CD4-positive, alpha-beta T cell treated with Interleukin-4 for 1 hour (primary cell): ENCODE results near the gene PMEL.
"Not testable (repeated sequence)": the region's sequence is repeated elsewhere in the genome, so short reads cannot be mapped to it uniquely, and the experiment has no call there.

Experiments used
- DNase-seq, 2 donors: peaks; one replicate each; pipeline ENCODE4 v3.0.0-alpha.2; 2020 to 2022

The PMEL gene

GRCh38 chr12:55965941-55966407 is at the start of gene PMEL:
PMEL (minus strand) TSS chr12:55966042; CDS start chr12:55966011, 31 bp downstream.
- no peak for DNase-seq

GRCh38 chr12:56014205-56014604 is 48.4 kb upstream of the PMEL start:
- DNase-seq = no peak

- DNase-seq = no peak
Observed at GRCh38 chr12:56013482-56013881, 47.6 kb upstream of the PMEL start.

- DNase-seq = no peak
Observed at GRCh38 chr12:56011509-56012090, 45.8 kb upstream of the PMEL start.

- no peak for DNase-seq
Observed at GRCh38 chr12:56010111-56010570, 44.3 kb upstream of the PMEL start.

GRCh38 chr12:56007564-56008559 is 42.0 kb upstream of the PMEL start:
- peak; percentile 48 to 72 for DNase-seq

- no peak for DNase-seq
Observed at GRCh38 chr12:56004211-56004610, 38.4 kb upstream of the PMEL start.

- DNase-seq = not testable (repeated sequence)
Observed at GRCh38 chr12:56003376-56003775, 37.5 kb upstream of the PMEL start.

- DNase-seq = no peak
Observed at GRCh38 chr12:56001487-56002100, 35.8 kb upstream of the PMEL start.

GRCh38 chr12:55999999-56000540 is 34.2 kb upstream of the PMEL start:
- DNase-seq = not testable (repeated sequence)

GRCh38 chr12:55999522-55999921 is 33.7 kb upstream of the PMEL start:
- not testable (repeated sequence) for DNase-seq

- DNase-seq = no peak
Observed at GRCh38 chr12:55997535-55997859, 31.7 kb upstream of the PMEL start.

GRCh38 chr12:55996715-55997534 is 31.1 kb upstream of the PMEL start, which contains the start of gene SUOX:
SUOX (plus strand) TSS chr12:55997276; CDS start chr12:56002222, 4,946 bp downstream.
- peak; percentile 48 to 84 for DNase-seq

GRCh38 chr12:55996201-55996714 is 30.4 kb upstream of the PMEL start:
- DNase-seq = peak; percentile 74 to 83

- no peak for DNase-seq
Observed at GRCh38 chr12:55995366-55995765, 29.5 kb upstream of the PMEL start.

GRCh38 chr12:55993230-55993853 is 27.5 kb upstream of the PMEL start:
- no peak for DNase-seq

GRCh38 chr12:55991110-55991509 is 25.3 kb upstream of the PMEL start:
- no peak for DNase-seq

GRCh38 chr12:55985976-55986375 is 20.1 kb upstream of the PMEL start:
- DNase-seq = not testable (repeated sequence)

GRCh38 chr12:55985341-55985740 is 19.5 kb upstream of the PMEL start:
- DNase-seq = no peak

GRCh38 chr12:55984861-55985260 is 19.0 kb upstream of the PMEL start:
- DNase-seq = no peak

- no peak for DNase-seq
Observed at GRCh38 chr12:55983232-55983842, 17.5 kb upstream of the PMEL start.
